ENCODE measurements around the gene NFKBIE.

The NFKBIE gene

DNA sequence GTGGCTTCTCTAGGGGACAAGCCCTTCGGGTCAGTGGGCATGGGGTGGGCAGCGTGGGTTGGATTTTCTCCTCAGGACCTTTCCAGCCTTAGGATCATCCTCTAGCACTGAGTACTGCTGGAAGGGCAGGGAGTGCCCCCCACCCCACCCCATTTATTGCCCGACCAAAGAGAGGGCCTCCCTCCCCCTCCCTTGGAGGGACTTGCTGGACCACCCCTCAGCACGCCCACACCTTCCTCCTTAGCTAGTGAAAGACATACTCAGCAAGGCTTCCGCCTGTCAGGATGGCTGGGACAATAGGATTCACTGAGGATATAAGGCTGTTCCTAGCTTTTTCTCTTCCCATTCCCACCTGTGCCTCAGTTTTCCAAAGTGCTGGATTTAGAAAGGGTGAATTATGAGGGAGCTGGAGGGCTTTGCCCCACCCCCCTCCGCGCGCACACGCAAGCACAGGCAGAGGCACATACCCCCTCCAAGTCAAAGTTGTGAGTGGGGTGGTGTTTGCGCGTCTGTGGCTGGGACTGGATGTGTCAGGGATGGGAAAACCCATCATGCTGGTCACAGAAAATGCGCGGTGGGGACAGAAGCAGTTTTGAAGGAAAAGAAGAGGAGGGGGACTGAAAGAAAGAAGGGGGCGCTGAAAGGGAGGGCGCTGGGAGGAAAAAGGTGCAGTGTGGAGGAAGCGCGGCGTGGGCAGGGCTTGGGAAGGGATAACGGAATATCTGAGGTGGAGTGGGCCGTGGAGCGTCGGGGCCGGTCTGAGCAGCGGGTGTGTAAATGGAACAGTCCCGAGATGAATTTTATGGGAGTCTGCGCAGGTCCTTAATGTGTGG, 42.6 kb downstream of the NFKBIE start:
- TF ChIP-seq, protein P1, sequence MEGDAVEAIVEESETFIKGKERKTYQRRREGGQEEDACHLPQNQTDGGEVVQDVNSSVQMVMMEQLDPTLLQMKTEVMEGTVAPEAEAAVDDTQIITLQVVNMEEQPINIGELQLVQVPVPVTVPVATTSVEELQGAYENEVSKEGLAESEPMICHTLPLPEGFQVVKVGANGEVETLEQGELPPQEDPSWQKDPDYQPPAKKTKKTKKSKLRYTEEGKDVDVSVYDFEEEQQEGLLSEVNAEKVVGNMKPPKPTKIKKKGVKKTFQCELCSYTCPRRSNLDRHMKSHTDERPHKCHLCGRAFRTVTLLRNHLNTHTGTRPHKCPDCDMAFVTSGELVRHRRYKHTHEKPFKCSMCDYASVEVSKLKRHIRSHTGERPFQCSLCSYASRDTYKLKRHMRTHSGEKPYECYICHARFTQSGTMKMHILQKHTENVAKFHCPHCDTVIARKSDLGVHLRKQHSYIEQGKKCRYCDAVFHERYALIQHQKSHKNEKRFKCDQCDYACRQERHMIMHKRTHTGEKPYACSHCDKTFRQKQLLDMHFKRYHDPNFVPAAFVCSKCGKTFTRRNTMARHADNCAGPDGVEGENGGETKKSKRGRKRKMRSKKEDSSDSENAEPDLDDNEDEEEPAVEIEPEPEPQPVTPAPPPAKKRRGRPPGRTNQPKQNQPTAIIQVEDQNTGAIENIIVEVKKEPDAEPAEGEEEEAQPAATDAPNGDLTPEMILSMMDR (IDR thresholded peaks at IDR 0.05; ENCODE audit: insufficient read depth, low read depth, low read length, missing control alignments): no peak
- no peak overlapping the region for H3K4me3 ChIP-seq (ENCODE audit: low read length)
- no peak for DNase-seq (ENCODE audit: low read depth)

DNA sequence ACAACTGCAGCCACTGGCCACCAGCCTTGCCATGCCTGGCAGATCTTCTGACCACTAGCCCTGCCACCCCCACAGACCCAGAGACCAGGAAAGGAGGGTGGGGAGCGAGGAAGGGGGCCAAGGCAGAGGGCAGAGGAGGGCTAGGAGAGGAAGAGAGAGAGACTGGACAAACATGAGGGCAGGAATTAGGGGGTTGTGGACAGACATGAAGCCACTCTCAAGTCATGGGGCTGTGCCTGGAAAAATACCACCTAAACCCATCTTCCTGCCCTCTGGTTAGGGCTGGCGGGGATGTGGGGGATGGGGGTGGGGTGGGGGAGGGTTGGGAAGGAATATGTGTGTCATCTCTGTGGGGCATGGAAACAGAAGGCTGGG, 43.4 kb downstream of the NFKBIE start:
- TF ChIP-seq, protein P1 (IDR thresholded peaks at IDR 0.05; ENCODE audit: insufficient read depth, low read depth, low read length, missing control alignments): no peak
- no peak overlapping the region for H3K4me3 ChIP-seq (ENCODE audit: low read length)
- DNase-seq (ENCODE audit: low read depth): no peak

DNA sequence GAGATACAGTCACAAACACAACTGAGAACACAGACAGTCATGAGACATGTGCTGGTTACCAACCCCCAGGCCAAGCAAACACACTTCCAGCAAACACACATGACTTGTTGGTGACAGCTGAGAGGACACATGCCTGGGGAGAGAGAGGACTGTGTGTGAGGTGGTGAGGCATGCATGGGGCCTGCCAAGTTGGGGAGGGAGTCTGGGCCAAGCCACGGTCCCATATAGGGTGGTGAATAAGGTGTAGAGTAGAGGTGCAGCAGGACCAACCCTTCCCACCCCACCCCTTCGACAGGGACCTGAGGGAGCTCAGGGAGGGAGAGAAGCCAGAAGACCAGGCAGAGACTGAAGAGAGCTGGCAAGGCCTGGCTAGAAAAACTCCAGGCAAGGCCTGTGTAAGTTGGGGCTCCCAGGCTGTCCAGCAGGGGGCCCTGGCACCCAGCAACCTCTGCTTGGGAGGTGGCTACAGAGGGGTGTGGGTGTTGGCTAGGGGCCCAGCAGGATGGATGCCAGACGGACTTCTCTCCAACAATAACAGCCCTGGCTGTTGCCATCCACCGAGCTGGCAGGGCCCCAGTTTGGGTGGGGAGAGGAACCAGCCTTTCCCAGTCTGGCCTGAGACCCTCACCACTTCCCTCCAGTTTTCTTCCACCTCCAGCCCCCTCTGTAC, 43.9 kb downstream of the NFKBIE start:
- DNase-seq (ENCODE audit: low read depth): peak; percentile 87
- TF ChIP-seq, protein P1 (IDR thresholded peaks at IDR 0.05; ENCODE audit: insufficient read depth, low read depth, low read length, missing control alignments): peak; percentile 89
- no peak overlapping the region for H3K4me3 ChIP-seq (ENCODE audit: low read length)

DNA sequence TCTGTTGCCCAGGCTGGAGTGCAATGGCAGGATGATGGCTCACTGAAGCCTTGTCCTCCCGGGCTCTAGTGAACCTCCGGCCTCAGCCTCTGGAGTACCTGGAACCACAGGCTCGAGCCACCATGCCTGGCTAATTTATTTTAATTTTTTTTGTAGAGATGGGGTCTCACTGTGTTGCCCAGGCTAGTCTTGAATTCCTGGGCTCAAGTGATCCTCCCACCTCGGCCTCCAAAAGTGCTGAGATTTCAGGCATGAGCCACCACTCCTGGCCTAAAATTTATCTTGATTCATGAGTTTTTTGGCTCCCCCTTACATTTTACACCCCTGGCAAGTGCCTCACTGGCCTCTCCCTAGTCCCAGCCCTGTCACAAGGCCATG, 44.4 kb downstream of the NFKBIE start:
- no peak for DNase-seq (ENCODE audit: low read depth)
- no peak overlapping the region for H3K4me3 ChIP-seq (ENCODE audit: low read length)
- TF ChIP-seq, protein P1 (IDR thresholded peaks at IDR 0.05; ENCODE audit: insufficient read depth, low read depth, low read length, missing control alignments): no peak

DNA sequence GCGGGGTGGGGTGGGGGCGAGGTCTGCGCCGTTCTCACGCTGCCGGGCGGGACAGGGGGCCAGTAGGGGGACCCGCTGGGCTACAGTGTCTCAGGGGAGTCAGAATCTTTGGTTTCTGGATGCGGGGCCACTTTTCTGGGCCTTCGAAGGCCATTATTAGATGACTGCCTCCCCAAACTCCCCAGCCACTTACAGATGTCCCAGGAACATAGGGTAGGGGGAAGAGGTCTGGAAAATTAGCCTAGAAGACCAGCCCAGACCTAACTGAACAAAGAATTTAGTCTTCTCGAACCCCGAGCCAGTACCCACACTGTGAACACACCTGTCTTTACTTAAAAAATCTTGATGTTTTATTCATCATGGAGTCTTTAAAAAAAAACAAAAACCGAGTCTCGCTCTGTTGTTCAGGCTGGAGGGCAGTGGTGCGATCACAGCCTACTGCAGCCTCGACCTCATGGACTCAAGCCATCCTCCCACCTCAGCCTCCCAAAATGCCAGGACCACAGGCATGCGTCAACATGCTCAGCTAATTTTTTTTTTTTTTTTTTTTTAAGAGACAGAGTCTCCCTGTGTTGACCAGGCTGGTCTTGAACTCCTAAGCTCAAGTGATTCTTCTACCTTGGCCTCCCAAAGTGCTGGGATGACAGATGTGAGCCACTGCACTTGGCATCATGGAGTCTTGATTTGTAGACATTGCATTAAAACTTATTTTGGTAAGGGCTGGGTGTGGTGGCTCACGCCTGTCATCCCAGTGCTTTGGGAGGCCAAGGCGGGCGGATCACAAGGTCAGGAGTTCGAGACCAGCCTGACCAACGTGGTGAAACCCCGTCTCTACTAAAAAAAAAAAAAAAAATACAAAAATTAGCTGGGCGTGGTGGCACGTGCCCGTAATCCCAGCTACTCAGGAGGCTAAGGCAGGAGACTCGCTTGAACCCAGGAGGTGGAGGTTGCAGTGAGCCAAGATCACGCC, 45.3 kb downstream of the NFKBIE start:
- no peak for DNase-seq (ENCODE audit: low read depth)
- TF ChIP-seq, protein P1 (IDR thresholded peaks at IDR 0.05; ENCODE audit: insufficient read depth, low read depth, low read length, missing control alignments): no peak
- H3K4me3 ChIP-seq (ENCODE audit: low read length): no peak overlapping the region

DNA sequence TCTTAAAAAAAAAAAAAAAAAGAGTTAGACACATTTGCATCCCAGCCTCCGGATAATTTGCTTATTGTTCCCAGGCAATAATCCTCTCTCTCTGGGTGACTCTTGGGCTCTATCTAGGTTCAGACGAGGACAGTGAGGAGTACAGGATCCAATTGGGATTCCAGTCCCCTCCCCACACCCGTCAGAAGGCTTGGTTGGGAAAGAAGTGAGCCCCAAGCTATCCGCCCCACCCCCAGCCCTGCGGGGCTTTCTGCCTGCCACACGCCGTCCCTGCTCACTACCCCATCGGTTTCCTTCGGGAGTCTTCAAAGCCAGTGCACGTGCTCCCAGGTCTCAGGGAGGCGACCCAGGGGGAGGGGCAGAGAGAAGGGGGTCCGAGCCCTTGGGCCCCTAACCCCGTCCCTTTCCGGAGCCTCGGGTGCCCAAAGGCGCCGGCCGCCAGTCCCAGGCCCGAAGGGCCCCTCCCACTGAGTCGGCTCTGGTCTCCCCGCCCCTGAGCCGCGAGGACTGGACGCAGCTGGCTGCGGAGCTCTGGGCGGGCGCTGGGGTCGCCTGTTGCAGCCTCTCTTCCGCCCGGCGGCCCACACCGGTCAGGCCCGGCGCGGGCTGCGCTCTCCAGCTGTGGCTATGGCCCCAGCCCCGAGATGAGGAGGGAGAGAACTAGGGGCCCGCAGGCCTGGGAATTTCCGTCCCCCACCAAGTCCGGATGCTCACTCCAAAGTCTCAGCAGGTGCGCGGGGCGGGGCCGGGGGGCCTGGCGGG, 46.1 kb downstream of the NFKBIE start:
- DNase-seq (ENCODE audit: low read depth): no peak
- peak overlapping the region; percentile 8 for H3K4me3 ChIP-seq (ENCODE audit: low read length)
- TF ChIP-seq, protein P1 (IDR thresholded peaks at IDR 0.05; ENCODE audit: insufficient read depth, low read depth, low read length, missing control alignments): no peak
